Kidney (tissue), 14 donors: ENCODE data around the gene PTPRS. TPM values are rescaled to one million over a fixed set of nuclear protein-coding genes. Genes with fewer than 3 reads are reported as not detected.

ENCODE experiments used
- DNase-seq, 5 donors: peaks; one replicate each; pipeline ENCODE4 v3.0.0-alpha.2; 2013 to 2020
- FAIRE-seq: peaks from 2 replicates; lab custom pipeline; 2012; peaks lifted over from hg19 to GRCh38; lab: Jason Lieb, UNC
- H3K27ac ChIP-seq, 2 donors: one replicate each; pipeline ENCODE4 v1.7.0; 2013; ENCODE audit warnings: low read depth in 2 of 2, low read length in 2 of 2, inconsistent platforms in 1 of 2
- H3K27me3 ChIP-seq: one replicate; pipeline ENCODE4 v1.7.1; 2013; ENCODE audit warnings: low read length, inconsistent platforms; ENCODE audit not compliant: control insufficient read depth, insufficient read depth
- H3K36me3 ChIP-seq, 3 donors: one replicate each; pipeline versions ENCODE4 v1.7.0 to v1.7.1; 2013; ENCODE audit warnings: low read length in 3 of 3, control low read depth in 1 of 3, inconsistent platforms in 1 of 3; ENCODE audit not compliant: insufficient read depth in 3 of 3, control insufficient read depth in 2 of 3
- H3K4me1 ChIP-seq, 3 donors: one replicate each; pipeline versions ENCODE4 v1.7.0 to v1.7.1; 2013; ENCODE audit warnings: low read length in 3 of 3, inconsistent platforms in 1 of 3, low read depth in 1 of 3; ENCODE audit not compliant: control insufficient read depth in 2 of 3, insufficient read depth in 2 of 3
- H3K4me3 ChIP-seq, 3 donors: one replicate each; pipeline versions ENCODE4 v1.7.0 to v1.8.1; 2013; ENCODE audit warnings: low read length in 3 of 3, control low read depth in 1 of 3, inconsistent platforms in 1 of 3
- H3K9ac ChIP-seq, 3 donors: one replicate each; pipeline versions ENCODE4 v1.7.0 to v1.7.1; 2013; ENCODE audit warnings: low read length in 3 of 3, control low read depth in 1 of 3, inconsistent platforms in 1 of 3
- H3K9me3 ChIP-seq, 3 donors: one replicate each; pipeline versions ENCODE4 v1.7.0 to v1.7.1; 2013; ENCODE audit warnings: low read length in 3 of 3, control low read depth in 1 of 3, inconsistent platforms in 1 of 3; ENCODE audit not compliant: control insufficient read depth in 2 of 3, insufficient read depth in 1 of 3
- intact Hi-C: fragments of 100-400 bp; cut with DNase I; formaldehyde crosslinking; loops from one replicate; pipeline ENCODE4 v1.11.1; 2022
- polyA plus RNA-seq: library from polyadenylated mRNA; stranded (reverse); fragments of 350-450 nt; fragmentation: Illumina TruSeq; extraction: RNeasy Lipid Tissue Mini Kit (QIAGEN cat#74804); gene quantifications from one replicate; pipeline ENCODE4 v1.2.3, GENCODE V29; 2014; ENCODE audit warnings: low read depth, low replicate concordance; ENCODE audit not compliant: insufficient read depth
- total RNA-seq: library from RNA; stranded (reverse); fragmentation: NEBNext Ultra II Directional; extraction: Animal tissue kit (Norgen Biotek cat#: 25700); gene quantifications from one replicate; pipeline ENCODE4 v1.2.1, GENCODE V29; 2021
- TF ChIP-seq, protein P1 (sequence below): IDR thresholded peaks from 3 replicates; pipeline ENCODE4 v1.5.1; 2012; ENCODE audit warnings: mild to moderate bottlenecking, moderate library complexity, borderline replicate concordance; ENCODE audit not compliant: insufficient read depth; ENCODE audit errors: extremely low read depth
- donor health status: control.
- donor health status: control.
- donor health status: control.
- donor health status: control.
- donor health status: control.
- donor health status: DM: yes; HTN: yes; CAD: no.
- donor health status: Normal renal cell carcinoma (clear cell type).

The PTPRS gene
- total and polyA plus RNA-seq, 2 donors from 2014 or later: 7.2 to 103 TPM

DNA sequence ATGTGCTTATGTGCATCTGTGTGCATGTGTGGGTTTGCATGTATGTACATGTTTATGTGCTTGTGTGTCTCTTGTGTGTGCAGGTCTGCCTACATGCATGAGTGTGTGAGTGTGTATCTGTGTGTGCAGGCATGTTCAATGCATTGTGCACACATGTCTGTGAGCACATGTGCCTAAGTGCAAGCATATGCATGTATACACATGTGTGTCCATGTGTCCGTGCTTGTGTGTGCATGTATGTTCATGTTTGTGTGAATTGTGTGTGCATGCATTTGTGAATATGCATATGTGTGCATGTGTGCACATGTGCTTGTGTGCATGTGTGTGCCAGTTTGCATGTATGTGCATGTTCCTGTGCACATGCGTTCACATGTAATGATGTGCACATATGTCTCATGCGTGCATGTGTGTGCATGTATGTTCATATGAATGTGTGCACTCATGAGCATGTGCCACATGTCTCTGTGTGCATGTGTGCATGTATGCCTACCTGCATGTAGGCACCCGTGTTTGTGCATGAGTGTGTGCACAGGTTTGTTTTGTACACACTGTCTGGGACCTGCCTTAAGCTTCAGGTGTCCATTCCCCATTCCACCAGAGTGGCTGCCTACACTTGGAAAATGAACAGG, 32.1 kb upstream of the PTPRS start:
- no peak overlapping the region for H3K9ac ChIP-seq
- H3K27me3 ChIP-seq: no peaks in the 10 kb centered on the region

DNA sequence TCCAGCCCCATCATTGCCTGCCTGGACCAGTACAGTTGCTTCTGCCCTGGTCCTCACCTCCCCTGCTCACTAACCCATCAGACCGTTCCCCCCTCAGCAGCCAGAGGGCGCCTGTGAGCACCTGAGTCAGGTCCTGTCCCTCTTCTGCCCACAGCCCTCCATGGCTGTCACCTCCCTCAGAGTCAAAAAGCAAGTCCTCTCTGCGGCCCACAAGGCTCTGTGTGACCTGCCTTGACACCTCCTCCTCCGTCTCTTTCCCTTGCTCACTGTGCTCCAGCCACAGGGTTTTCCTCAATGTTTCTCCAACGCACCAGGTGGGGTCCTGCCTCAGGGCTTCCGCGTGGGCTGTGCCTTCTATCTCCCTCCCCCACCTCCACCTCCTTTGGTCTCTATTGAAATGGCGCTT, 29.4 kb upstream of the PTPRS start:
- H3K36me3 ChIP-seq: no peaks in the 10 kb centered on the region
- no peaks in the 10 kb centered on the region for H3K27me3 ChIP-seq
- H3K4me1 ChIP-seq: no peaks in the 10 kb centered on the region
- intact Hi-C loops: no loop called here
- H3K4me3 ChIP-seq: no peak overlapping the region
- no peak overlapping the region for H3K9ac ChIP-seq
- DNase-seq (peak in 3 of 5 donors; percentile 26 to 38 (median 27)), FAIRE-seq (no peak)
- no peak overlapping the region for H3K27ac ChIP-seq
- TF ChIP-seq, protein P1, sequence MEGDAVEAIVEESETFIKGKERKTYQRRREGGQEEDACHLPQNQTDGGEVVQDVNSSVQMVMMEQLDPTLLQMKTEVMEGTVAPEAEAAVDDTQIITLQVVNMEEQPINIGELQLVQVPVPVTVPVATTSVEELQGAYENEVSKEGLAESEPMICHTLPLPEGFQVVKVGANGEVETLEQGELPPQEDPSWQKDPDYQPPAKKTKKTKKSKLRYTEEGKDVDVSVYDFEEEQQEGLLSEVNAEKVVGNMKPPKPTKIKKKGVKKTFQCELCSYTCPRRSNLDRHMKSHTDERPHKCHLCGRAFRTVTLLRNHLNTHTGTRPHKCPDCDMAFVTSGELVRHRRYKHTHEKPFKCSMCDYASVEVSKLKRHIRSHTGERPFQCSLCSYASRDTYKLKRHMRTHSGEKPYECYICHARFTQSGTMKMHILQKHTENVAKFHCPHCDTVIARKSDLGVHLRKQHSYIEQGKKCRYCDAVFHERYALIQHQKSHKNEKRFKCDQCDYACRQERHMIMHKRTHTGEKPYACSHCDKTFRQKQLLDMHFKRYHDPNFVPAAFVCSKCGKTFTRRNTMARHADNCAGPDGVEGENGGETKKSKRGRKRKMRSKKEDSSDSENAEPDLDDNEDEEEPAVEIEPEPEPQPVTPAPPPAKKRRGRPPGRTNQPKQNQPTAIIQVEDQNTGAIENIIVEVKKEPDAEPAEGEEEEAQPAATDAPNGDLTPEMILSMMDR: peak; percentile 32
- H3K9me3 ChIP-seq: peaks cover 0 to 2% (median 0%) of the 10 kb centered on the region in 3 donors

More for the DNA sequence above, 32.1 kb upstream of the PTPRS start:
- DNase-seq (no peak), FAIRE-seq (no peak)
- Histone ChIP-seq H3K27ac (no peak overlapping the region), H3K9me3 (peaks cover 0 to 2% (median 0%) of the 10 kb centered on the region in 3 donors), H3K36me3 (no peaks in the 10 kb centered on the region), H3K4me1 (no peaks in the 10 kb centered on the region), H3K4me3 (peak overlapping the region in 1 of 3 donors; percentile 20)
- TF ChIP-seq, protein P1: no peak
- intact Hi-C loops: no loop called here

GRCh38 chr19:5369304-5369703, 28.7 kb upstream of the PTPRS start:
- H3K27me3 ChIP-seq: no peaks in the 10 kb centered on the region
- no peak overlapping the region for H3K4me3 ChIP-seq
- TF ChIP-seq, protein P1: no peak
- intact Hi-C loops: no loop called here
- H3K9me3 ChIP-seq: peaks cover 0 to 2% (median 0%) of the 10 kb centered on the region in 3 donors
- H3K4me1 ChIP-seq: no peaks in the 10 kb centered on the region
- H3K9ac ChIP-seq: no peak overlapping the region
- no peak overlapping the region for H3K27ac ChIP-seq
- no peaks in the 10 kb centered on the region for H3K36me3 ChIP-seq
- DNase-seq (no peak), FAIRE-seq (no peak)
